ENCODE measurements around the gene LRP8.

- TF ChIP-seq CTCF (IDR thresholded peaks at IDR 0.05 in 8 of 11, conservative IDR thresholded peaks at IDR 0.05 in 3 of 11) (no peak), POLR2AphosphoS5 (IDR thresholded peaks at IDR 0.05) (no peak), POLR2A (IDR thresholded peaks at IDR 0.05) (no peak)
These were observed 3.1 kb downstream of the LRP8 start for GRCh38 chr1:53324728-53325297.

Measured in spleen (tissue), 7 donors.